SU-DHL-6 (cell line): Measurements from ENCODE around the gene MYMX.

ENCODE experiments used
- EZH2phosphoT487 ChIP-seq: fragments of 200-600 bp; sonication (generic), shearing (Covaris generic); conservative IDR thresholded peaks from 2 replicates; pipeline ENCODE4 v1.6.1; 2018; ENCODE audit warnings: mild to moderate bottlenecking, antibody characterized with exemption, low read length, moderate library complexity, mixed read lengths
- TF ChIP-seq, protein P1 (sequence below): fragments of 200-600 bp; sonication (generic); IDR thresholded peaks from one replicate; pipeline ENCODE4 v1.5.1; 2017; ENCODE audit warnings: antibody characterized with exemption, mild to moderate bottlenecking, low read length, moderate library complexity; ENCODE audit not compliant: insufficient read depth, poor library complexity, severe bottlenecking

DNA sequence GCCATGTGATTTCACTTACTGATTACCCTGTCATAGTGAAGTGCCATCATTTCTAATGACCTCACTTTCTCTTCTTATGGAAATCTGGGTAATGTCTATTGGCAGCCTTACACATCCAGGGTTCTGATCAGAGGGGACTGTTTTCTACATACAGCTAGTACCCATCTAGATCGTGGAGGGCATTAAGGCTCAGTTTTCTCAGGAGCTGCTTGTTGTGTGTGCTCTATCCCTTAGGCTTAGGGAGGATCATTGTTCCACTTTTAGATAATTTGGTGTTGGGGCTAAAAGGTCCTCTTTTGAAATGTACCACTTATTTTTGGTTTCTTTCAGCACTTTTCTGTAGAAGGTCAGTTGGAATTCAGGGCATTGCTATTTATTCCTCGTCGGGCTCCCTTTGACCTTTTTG is 34.0 kb downstream of the MYMX start:
- TF ChIP-seq, protein P1, sequence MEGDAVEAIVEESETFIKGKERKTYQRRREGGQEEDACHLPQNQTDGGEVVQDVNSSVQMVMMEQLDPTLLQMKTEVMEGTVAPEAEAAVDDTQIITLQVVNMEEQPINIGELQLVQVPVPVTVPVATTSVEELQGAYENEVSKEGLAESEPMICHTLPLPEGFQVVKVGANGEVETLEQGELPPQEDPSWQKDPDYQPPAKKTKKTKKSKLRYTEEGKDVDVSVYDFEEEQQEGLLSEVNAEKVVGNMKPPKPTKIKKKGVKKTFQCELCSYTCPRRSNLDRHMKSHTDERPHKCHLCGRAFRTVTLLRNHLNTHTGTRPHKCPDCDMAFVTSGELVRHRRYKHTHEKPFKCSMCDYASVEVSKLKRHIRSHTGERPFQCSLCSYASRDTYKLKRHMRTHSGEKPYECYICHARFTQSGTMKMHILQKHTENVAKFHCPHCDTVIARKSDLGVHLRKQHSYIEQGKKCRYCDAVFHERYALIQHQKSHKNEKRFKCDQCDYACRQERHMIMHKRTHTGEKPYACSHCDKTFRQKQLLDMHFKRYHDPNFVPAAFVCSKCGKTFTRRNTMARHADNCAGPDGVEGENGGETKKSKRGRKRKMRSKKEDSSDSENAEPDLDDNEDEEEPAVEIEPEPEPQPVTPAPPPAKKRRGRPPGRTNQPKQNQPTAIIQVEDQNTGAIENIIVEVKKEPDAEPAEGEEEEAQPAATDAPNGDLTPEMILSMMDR: no peak
- no peak for TF ChIP-seq EZH2phosphoT487
